GM12878 (cell line): ENCODE measurements around the gene STEAP3. TPM values are rescaled to one million over a fixed set of nuclear protein-coding genes. Genes with fewer than 3 reads are reported as not detected.

Experiments
- CBX3 ChIP-seq: fragments of 200-600 bp; sonication (generic); IDR thresholded peaks from 2 replicates; pipeline ENCODE4 v1.6.1; 2016; ENCODE audit warnings: low read depth, borderline replicate concordance
- CTCF ChIP-seq, 3 experiments: IDR thresholded peaks in 2 of 3; conservative IDR thresholded peaks in 1 of 3; 2 replicates each; pipeline ENCODE4 v1.5.1; 2011; ENCODE audit warnings: low read depth in 3 of 3, low read length in 3 of 3, mild to moderate bottlenecking in 3 of 3, control low read depth in 2 of 3, moderate library complexity in 2 of 3, inconsistent platforms in 1 of 3, mixed read lengths in 1 of 3; ENCODE audit not compliant: control insufficient read depth in 2 of 3, insufficient read depth in 1 of 3; ENCODE audit errors: extremely low read depth in 1 of 3
- EGR1 ChIP-seq, 2 experiments: IDR thresholded peaks; 1 replicate in 1 of 2; 2 replicates in 1 of 2; pipeline ENCODE4 v1.6.1; 2011 to 2012; ENCODE audit warnings: low read depth in 2 of 2, low read length in 2 of 2, borderline replicate concordance in 1 of 2, mild to moderate bottlenecking in 1 of 2, moderate library complexity in 1 of 2
- ELK1 ChIP-seq: IDR thresholded peaks from 2 replicates; pipeline ENCODE4 v1.6.1; 2012; ENCODE audit warnings: low read depth, low read length, improper control_type of control experiment
- EZH2 ChIP-seq: IDR thresholded peaks from 2 replicates; pipeline ENCODE4 v1.6.1; 2012; ENCODE audit warnings: low read depth, mild to moderate bottlenecking, control low read depth, inconsistent platforms, low read length, borderline replicate concordance; ENCODE audit not compliant: control insufficient read depth
- FOXK2 ChIP-seq: fragments of 450-650 bp; IDR thresholded peaks from 2 replicates; pipeline ENCODE4 v1.6.1; 2017; ENCODE audit warnings: mild to moderate bottlenecking, moderate library complexity
- GATAD2B ChIP-seq: fragments of 450-650 bp; conservative IDR thresholded peaks from 2 replicates; pipeline ENCODE4 v1.6.1; 2017; ENCODE audit warnings: low read depth, mild to moderate bottlenecking, moderate library complexity
- MEF2B ChIP-seq: fragments of 450-650 bp; IDR thresholded peaks from 2 replicates; pipeline ENCODE4 v1.6.1; 2018; ENCODE audit warnings: mild to moderate bottlenecking, moderate library complexity; ENCODE audit not compliant: partially characterized antibody, poor library complexity, severe bottlenecking
- MYC ChIP-seq: IDR thresholded peaks from 2 replicates; pipeline ENCODE4 v1.6.1; 2011; ENCODE audit warnings: mild to moderate bottlenecking, low read length, moderate library complexity, inconsistent platforms; ENCODE audit not compliant: insufficient read depth, insufficient replicate concordance, insufficient read length, severe bottlenecking
- NR2C1 ChIP-seq: fragments of 450-650 bp; IDR thresholded peaks from 2 replicates; pipeline ENCODE4 v1.6.1; 2017; ENCODE audit warnings: antibody characterized with exemption, mild to moderate bottlenecking, moderate library complexity
- RELB ChIP-seq: fragments of 450-650 bp; IDR thresholded peaks from 2 replicates; pipeline ENCODE4 v1.6.1; 2017; ENCODE audit warnings: low read depth, mild to moderate bottlenecking, moderate library complexity
- SIX5 ChIP-seq: IDR thresholded peaks from 2 replicates; pipeline ENCODE4 v1.6.1; 2011; ENCODE audit warnings: mild to moderate bottlenecking, low read depth, low read length, moderate library complexity; ENCODE audit not compliant: severe bottlenecking
- SPI1 ChIP-seq: IDR thresholded peaks from 2 replicates; pipeline ENCODE4 v1.6.1; 2011; ENCODE audit warnings: low read depth, mild to moderate bottlenecking, low read length, moderate library complexity, borderline replicate concordance; ENCODE audit not compliant: insufficient read depth
- STAT3 ChIP-seq: IDR thresholded peaks from 2 replicates; pipeline ENCODE4 v1.6.1; 2011; ENCODE audit warnings: low read depth, low read length, improper control_type of control experiment
- TCF3 ChIP-seq: IDR thresholded peaks from 2 replicates; pipeline ENCODE4 v1.6.1; 2012; ENCODE audit warnings: low read depth, mild to moderate bottlenecking, low read length, borderline replicate concordance; ENCODE audit not compliant: insufficient read depth
- ZNF687 ChIP-seq: fragments of 450-650 bp; IDR thresholded peaks from 2 replicates; pipeline ENCODE4 v1.6.1; 2017; ENCODE audit warnings: mild to moderate bottlenecking, moderate library complexity
- ZSCAN29 ChIP-seq: fragments of 450-650 bp; IDR thresholded peaks from 2 replicates; pipeline ENCODE4 v1.6.1; 2017; ENCODE audit warnings: mild to moderate bottlenecking, moderate library complexity
- polyA plus RNA-seq, 11 experiments: library from polyadenylated mRNA; depleted of rRNA in 4 of 11; unstranded in 6 of 11; stranded (reverse) in 5 of 11; fragments of >200 nt; fragmentation: Nextera tagmentation in 4 of 11; fragmentation: Illumina TruSeq in 1 of 11; extraction: Ambion mirVana in 4 of 11; extraction: Trizol in 1 of 11; gene quantifications; 1 replicate in 1 of 11; 2 replicates in 10 of 11; pipeline versions ENCODE4 v1.2.1 to v1.2.3, GENCODE V29; 2011 to 2016; ENCODE audit warnings: inconsistent platforms in 2 of 11, missing spikeins in 2 of 11, low read depth in 1 of 11
- total RNA-seq, 4 experiments: library from RNA; depleted of rRNA in 3 of 4; stranded (reverse); fragments of >200 nt in 3 of 4; fragmentation: Illumina TruSeq in 1 of 4; extraction: Trizol in 1 of 4; gene quantifications; 2 replicates each; pipeline versions ENCODE4 v1.2.1 to v1.2.3, GENCODE V29; 2013 to 2021

Gene STEAP3
- total and polyA plus RNA-seq, 10 of the 15 experiments (the other 5 are each of a cell fraction or from before 2014, with no cell fraction given) = 0.42 to 8.3 (median 4.8) TPM

GRCh38 chr2:119223521-119224390 lies at the start of gene STEAP3 (continued):
- TF ChIP-seq ELK1 (no peak), CTCF (IDR thresholded peaks at IDR 0.05 in 2 of 3, conservative IDR thresholded peaks at IDR 0.05 in 1 of 3; ENCODE audit: control insufficient read depth in 2 of 3, extremely low read depth in 1 of 3, insufficient read depth in 1 of 3, low read depth in 3 of 3, low read length in 3 of 3) (peak in 1 of 3 experiments; percentile 13; a peak in 1 of 6 replicates), ZNF687 (0 out of 2 replicates have a peak, but pooled peaks have one; percentile 24), ZSCAN29 (no peak), TCF3 (0 out of 2 replicates have a peak, but pooled peaks have one; percentile 29), FOXK2 (no peak), MEF2B (peak; percentile 97), SPI1 (peak; percentile 35; the same call in 1 of the 2 replicates), SIX5 (no peak), CBX3 (no peak), EZH2 (no peak), MYC (peak; percentile 81), EGR1 (IDR thresholded peaks at IDR 0.05; ENCODE audit: borderline replicate concordance in 1 of 2, low read depth in 2 of 2, low read length in 2 of 2) (no peak), STAT3 (no peak), GATAD2B (peak; percentile 61), NR2C1 (0 out of 2 replicates have a peak, but pooled peaks have one; percentile 11), RELB (no peak)
